HG02759 (cell line): ENCODE results near the gene ALKBH5.
A peak's percentile ranks its signal among the peaks of the same experiment; 100 is the strongest.

Source experiments
- ATAC-seq: cut with Tn5 transposase; IDR thresholded peaks from one replicate; pipeline ENCODE4 v1.9.1; 2021; ENCODE audit warnings: mild to moderate bottlenecking, moderate library complexity; ENCODE audit not compliant: unreplicated experiment

Gene ALKBH5

GRCh38 chr17:18157354-18157985 lies 26.2 kb upstream of the ALKBH5 start:
- no peak for ATAC-seq

- ATAC-seq, result peak; percentile 55
These were observed 25.5 kb upstream of the ALKBH5 start for GRCh38 chr17:18158022-18158600.

- no peak for ATAC-seq
These were observed 24.0 kb upstream of the ALKBH5 start for GRCh38 chr17:18159551-18160120.

DNA sequence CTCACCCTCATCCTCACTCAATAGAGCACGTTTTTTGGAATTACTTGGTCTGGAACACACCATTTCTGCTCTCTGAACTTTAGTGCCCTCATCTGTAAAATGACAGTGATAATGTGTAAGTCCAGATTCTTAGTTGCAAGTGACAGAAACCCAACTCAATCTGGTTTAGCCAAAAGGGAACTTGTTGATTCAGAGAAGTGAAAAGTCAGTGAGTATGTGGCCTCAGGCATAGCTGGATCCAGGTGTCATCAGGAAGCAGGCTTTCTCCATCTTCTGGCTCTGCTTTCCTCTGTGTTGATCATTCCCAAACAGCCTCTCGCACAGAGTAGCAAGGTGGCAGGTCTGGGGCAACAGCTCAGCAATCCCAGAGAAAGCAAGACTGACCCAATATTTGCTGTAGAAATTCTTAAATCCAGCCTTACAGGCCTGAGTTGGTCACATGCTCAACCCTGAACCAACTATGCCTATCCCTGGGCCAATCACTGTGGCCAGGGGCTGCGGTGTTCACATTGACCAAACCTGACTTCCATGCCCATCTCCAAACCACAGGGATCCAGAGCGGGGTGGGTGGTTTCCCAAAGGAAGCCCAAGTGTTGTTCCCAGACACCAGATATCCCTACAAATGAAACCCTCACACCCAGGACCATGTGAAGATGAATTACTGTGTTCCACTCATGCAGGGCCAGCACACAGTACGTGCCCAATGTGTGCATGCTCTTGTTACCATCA lies 23.3 kb upstream of the ALKBH5 start:
- no peak for ATAC-seq

DNA sequence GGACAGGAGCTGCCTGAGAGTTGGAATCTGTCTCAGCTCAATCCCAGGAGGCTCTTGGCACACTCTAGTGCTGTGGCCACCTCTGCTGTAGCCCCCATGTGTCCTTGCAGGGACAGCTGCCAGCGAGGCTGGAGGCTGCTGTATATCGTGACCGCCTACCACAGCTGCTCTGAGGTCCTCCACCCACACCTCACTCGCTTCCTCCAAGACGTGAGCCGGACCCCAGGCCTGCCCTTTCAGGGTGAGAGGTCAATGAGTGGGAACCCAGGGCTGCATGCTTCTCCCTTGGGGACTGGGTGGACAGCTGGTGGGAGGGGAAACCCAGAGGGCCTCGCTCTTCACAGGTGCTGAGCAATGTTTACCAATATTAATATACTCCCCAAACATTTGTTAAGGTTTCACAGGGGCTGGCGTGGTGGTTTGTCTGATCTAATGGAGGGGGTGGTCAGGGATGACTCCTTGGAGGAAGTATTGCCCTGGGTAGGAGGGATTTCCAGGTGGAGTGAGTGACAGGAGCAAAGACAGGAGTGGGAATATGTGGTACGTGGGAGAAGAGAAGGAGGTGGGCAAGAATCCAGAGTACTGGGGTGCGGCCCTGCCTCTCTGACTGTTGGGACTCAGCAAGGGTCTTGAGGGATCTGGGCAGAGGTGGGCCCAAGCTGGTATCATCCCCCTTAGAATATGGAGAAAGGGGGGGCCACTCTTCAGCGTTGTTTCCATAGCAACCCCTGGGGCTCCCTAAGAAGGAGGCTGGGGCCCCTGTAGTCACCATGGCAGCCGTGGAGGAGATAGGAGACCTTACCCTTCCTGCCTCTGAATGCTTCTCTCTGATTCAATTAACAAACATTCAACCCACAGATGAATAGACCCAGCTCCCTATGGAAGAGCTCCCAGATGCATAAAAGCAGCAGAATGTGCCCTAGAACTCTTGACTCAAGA lies 22.2 kb upstream of the ALKBH5 start:
- ATAC-seq, result peak; percentile 56

GRCh38 chr17:18163547-18163946 lies 20.1 kb upstream of the ALKBH5 start:
- no peak for ATAC-seq

- ATAC-seq, result no peak
These were observed 16.7 kb upstream of the ALKBH5 start for GRCh38 chr17:18166894-18167293.

- ATAC-seq, result no peak
These were observed 16.2 kb upstream of the ALKBH5 start for GRCh38 chr17:18167421-18167820.

GRCh38 chr17:18172531-18173278 lies 10.9 kb upstream of the ALKBH5 start:
- no peak for ATAC-seq

DNA sequence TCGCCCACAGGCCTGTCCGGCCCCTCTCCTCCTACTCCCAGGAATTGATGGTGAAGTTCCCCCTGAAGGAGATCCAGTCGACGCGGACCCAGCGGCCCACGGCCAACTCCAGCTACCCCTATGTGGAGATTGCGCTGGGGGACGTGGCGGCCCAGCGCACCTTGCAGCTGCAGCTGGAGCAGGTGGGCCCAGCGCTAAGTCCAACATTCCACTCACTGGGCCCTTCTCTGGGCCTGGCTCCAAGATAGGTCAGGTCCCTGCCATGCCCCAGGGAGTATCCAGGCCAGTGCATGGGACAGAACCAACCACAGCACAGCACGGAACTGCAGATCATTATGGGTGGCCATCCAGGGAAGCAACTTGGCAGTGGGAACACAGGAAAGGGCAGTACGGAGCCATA lies 9.9 kb upstream of the ALKBH5 start:
- no peak for ATAC-seq

DNA sequence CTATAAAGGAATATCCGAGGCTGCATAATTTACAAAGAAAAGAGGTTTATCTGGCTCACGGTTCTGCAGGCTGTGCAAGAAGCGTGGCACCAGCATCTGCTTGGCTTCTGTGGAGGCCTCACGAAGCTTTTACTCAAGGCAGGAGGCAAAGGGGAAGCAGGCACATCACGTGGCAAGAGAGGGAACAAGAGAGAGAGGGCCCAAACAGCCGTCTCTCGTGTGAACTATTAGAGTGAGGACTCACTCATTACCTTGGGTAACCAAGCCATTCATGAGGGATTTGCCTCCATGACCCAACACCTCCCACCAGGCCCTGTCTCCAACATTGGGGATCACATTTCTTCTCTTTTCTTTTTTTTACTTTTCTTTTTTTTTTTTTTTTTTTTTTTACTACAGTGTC lies 7.5 kb upstream of the ALKBH5 start:
- no peak for ATAC-seq

DNA sequence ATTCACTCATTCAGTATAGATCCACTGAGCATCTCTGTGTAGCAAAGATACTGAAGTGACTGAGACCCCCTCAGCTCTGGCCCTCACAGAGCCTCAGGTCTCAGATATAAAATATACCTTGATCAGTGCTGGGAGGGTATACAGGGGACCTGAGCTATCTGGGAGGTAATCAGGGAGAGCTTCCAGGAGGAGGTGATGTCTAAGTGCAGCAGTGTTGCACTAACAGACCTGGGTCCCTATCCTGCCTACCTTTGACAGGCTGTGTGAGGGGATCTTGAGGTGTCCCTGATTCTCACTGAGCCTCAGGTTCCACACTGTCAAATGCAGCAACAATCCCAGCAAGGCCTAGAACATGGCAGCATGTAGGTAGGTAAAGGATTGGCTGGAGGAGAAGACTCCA lies 6.5 kb upstream of the ALKBH5 start:
- no peak for ATAC-seq

DNA sequence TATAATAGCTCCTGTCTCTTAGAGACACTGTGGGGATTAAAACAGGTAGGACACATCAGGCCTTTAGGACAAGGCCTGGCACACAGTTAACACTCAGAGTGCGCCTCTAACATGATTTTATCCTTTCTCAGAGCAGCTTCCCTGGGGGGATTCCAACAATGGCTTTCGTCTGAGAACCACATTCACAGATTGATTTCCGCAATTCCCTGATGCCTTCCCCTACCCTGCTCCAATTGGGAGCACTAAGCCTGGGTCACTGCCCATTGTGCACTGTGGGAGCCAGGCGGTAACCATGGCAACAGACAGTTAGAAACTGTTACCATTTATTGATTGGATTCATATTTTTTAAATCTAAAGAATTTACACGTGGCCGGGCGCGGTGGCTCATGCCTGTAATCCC lies 5.9 kb upstream of the ALKBH5 start:
- no peak for ATAC-seq

DNA sequence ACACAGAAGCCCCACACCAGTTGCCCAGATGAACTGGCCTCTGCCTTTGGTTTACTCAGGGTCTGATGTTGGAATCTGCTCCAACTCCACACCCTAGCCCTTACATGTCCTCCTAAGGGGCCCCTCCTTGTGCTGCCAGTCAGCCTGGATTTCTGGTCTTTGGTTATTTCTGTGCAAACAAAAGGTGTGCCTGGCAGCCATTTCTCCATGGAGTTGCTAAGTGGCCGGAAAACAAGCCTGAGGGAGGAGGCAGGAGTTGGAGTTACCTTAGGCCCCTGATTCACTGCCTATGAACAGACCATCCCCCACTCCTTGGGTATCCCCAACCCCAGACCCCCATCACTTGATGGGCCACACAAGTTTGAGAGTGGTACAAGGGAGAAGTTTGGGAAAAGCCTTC lies 4.4 kb upstream of the ALKBH5 start:
- ATAC-seq, result no peak

DNA sequence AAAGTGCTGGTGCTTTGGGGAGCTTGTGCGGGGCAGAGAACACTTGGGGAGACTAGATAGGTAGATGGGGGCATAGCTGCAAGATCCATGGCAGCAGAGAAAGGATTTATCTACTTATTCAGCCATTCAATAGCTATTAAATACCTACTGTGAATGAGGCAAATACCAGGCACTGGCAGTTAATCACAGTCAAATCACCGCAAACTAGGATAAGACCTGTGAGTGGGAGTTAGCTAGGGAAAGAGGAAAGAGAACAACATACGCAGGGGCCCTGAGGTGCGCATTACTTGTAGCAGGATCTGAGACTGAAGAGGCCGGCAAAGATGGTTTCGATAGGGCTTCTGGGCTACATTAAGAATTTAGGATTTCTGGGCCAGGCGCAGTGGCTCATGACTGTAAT lies 3.8 kb upstream of the ALKBH5 start:
- ATAC-seq, result no peak

DNA sequence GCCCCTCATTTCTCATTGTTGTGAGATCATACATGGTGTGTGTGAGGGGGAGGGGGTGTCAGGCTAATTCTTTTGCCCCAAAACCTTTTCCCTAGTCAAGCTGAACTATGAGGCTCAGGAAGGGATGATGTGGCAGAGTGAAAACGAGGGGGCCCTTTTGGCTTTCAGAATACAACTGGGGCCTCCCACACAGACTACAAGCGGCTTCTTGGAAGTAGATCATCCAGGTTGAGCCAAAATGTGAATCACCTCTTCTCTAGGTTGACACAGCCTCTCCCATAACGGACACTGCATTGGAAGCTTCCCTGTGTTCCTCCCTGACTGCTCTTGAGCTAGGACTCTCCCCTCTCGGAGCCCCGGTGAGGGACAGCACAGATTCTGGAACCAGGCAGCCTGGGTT lies 2.3 kb upstream of the ALKBH5 start:
- ATAC-seq, result no peak

DNA sequence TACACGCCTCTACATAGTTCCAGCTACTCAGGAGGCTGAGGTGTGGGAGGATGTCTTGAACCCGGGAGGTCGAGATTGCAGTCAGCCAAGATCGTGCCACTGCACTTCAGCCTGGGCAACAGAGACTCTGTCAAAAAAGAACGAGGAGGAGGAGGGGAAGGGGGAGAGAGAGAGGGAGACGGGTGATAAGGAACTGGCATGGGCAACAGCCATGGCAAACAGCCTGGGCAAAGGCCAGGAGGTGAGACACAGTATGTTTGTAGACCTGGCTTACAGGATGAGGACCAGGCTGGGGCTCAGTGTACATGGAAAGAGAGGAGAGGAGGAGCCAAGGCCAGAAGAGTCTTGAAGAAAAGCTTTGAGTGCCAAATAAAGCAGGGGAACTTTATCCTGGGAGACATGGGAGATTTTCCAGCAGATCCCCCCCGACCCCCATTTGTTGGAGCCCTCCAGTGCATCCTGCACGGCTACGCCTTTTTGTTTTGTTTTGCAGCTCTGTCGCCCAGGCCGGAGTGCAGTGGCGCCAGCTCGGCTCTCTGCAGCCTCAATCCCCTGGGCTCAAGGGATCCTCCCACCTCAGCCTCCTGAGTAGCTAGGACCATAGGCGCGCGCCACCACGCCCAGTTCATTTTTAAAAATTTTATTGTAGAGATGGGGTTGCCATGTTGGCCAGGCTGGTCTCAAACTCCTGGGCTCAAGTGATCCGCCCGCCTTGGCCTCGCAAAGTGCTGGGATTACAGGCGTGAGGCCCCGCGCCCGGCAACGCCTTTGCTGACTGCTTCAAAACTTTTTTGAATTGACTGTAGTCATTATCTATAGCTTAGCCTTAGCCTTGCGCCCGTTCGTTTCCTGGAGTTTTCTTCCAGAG lies 1.3 kb upstream of the ALKBH5 start:
- ATAC-seq, result no peak

DNA sequence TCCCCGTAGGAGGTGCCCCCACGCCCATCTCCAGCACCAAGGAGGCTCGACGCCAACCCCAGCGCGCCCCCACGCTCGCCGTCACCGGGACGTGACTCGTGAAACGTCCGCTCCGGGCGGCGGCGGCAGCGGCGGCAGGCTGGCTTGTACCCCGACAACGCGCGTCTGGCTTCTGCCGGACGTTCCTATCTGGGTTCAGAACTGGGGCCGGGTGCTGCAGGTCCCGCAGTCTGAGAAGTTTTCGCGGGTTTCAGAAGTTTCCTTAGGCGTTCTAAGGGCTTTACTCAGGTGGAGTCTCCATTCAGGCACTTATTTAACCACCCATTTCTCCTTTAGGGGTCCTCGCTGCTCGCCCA lies 672 bp upstream of the ALKBH5 start:
- peak; percentile 40 for ATAC-seq
